H1 (cell line): ENCODE data around the gene ADAM12. TPM values are rescaled to one million over a fixed set of nuclear protein-coding genes. Genes with fewer than 3 reads are reported as not detected.

Experiments
- CTCF ChIA-PET: fragments of 300-600 bp; sonication (Branson Sonifier 250); formaldehyde crosslinking; loops from one replicate; lab custom pipeline; 2021; ENCODE audit not compliant: partially characterized antibody; lab: Charles Lee
- POLR2A ChIA-PET: fragments of 300-600 bp; sonication (Branson Sonifier 250); formaldehyde crosslinking; loops from one replicate; lab custom pipeline; 2021; ENCODE audit warnings: inconsistent platforms; ENCODE audit not compliant: partially characterized antibody; lab: Charles Lee
- DNase-seq, 2 experiments: peaks; one replicate each; pipeline versions ENCODE4 v3.0.0 to v3.0.0-alpha.2; 2010 to 2022; ENCODE audit warnings: low spot score in 2 of 2, low read depth in 1 of 2, mixed read lengths in 1 of 2
- FAIRE-seq: peaks from 2 replicates; lab custom pipeline; 2011; peaks lifted over from hg19 to GRCh38; lab: Jason Lieb, UNC
- H2AFZ ChIP-seq: 2 replicates; pipeline ENCODE4 v1.8.1; 2012; ENCODE audit warnings: low read length, inconsistent platforms
- H2AK5ac ChIP-seq: 2 replicates; pipeline ENCODE4 v1.6.1; 2013; ENCODE audit warnings: low read depth, low read length
- H2BK120ac ChIP-seq: replicated peaks from 2 replicates; pipeline ENCODE3; 2013; ENCODE audit warnings: low read depth, low read length, inconsistent platforms
- H2BK12ac ChIP-seq: 2 replicates; pipeline ENCODE4 v1.6.1; 2013; ENCODE audit warnings: low read depth, low read length
- H2BK15ac ChIP-seq: 2 replicates; pipeline ENCODE4 v1.6.1; 2013; ENCODE audit warnings: low read length
- H2BK20ac ChIP-seq: 2 replicates; pipeline ENCODE4 v1.6.1; 2013; ENCODE audit warnings: low read length
- H2BK5ac ChIP-seq: 2 replicates; pipeline ENCODE4 v1.6.1; 2013; ENCODE audit warnings: low read depth, low read length
- H3K14ac ChIP-seq: 2 replicates; pipeline ENCODE4 v1.6.1; 2013; ENCODE audit warnings: inconsistent platforms; ENCODE audit not compliant: insufficient read length
- H3K18ac ChIP-seq: 2 replicates; pipeline ENCODE4 v1.6.1; 2013; ENCODE audit warnings: low read length; ENCODE audit errors: extremely low read depth
- H3K23ac ChIP-seq: 2 replicates; pipeline ENCODE4 v1.6.1; 2013; ENCODE audit warnings: inconsistent platforms; ENCODE audit not compliant: insufficient read length
- H3K23me2 ChIP-seq: 2 replicates; pipeline ENCODE4 v1.6.1; 2013; ENCODE audit warnings: low read depth, low read length
- H3K27ac ChIP-seq: 2 replicates; pipeline ENCODE4 v1.6.1; 2011; ENCODE audit warnings: low read depth, low read length, inconsistent platforms
- H3K27me3 ChIP-seq, 4 experiments: replicated peaks in 1 of 4; 1 replicate in 1 of 4; 2 replicates in 3 of 4; pipeline versions ENCODE4 v1.6.1 to v1.8.1; 2011 to 2013; ENCODE audit warnings: low read length in 3 of 4, mild to moderate bottlenecking in 3 of 4, inconsistent platforms in 2 of 4, mixed read lengths in 2 of 4, moderate library complexity in 1 of 4; ENCODE audit not compliant: control insufficient read depth in 3 of 4, insufficient read depth in 3 of 4; ENCODE audit errors: extremely low read depth in 1 of 4
- H3K36me3 ChIP-seq, 4 experiments: 2 replicates each; pipeline versions ENCODE4 v1.6.1 to v1.8.1; 2011 to 2013; ENCODE audit warnings: mild to moderate bottlenecking in 4 of 4, low read length in 3 of 4, moderate library complexity in 2 of 4, control low read depth in 1 of 4, inconsistent platforms in 1 of 4; ENCODE audit not compliant: insufficient read depth in 4 of 4, control insufficient read depth in 2 of 4
- H3K4ac ChIP-seq: replicated peaks from 2 replicates; pipeline ENCODE3; 2013; ENCODE audit warnings: low read length, low read depth, mixed read lengths, inconsistent platforms; ENCODE audit not compliant: insufficient read length
- H3K4me1 ChIP-seq, 4 experiments: replicated peaks in 1 of 4; 1 replicate in 1 of 4; 2 replicates in 3 of 4; pipeline versions ENCODE4 v1.6.1 to v1.8.1; 2011 to 2013; ENCODE audit warnings: low read length in 3 of 4, inconsistent platforms in 2 of 4, mixed read lengths in 1 of 4; ENCODE audit not compliant: insufficient read depth in 4 of 4, control insufficient read depth in 3 of 4
- H3K4me2 ChIP-seq, 2 experiments: 2 replicates each; pipeline versions ENCODE4 v1.6.1 to v1.8.1; 2011 to 2013; ENCODE audit warnings: low read depth in 2 of 2, low read length in 2 of 2, control low read depth in 1 of 2, inconsistent platforms in 1 of 2, mild to moderate bottlenecking in 1 of 2; ENCODE audit not compliant: insufficient read depth in 1 of 2
- H3K4me3 ChIP-seq, 4 experiments: fragments of 200-600, 300-600 bp in 1 of 4; sonication (generic), shearing (Covaris generic), sonication (Bioruptor Twin) in 1 of 4; 2 replicates each; pipeline versions ENCODE4 v1.5.1 to v1.8.1; 2011 to 2016; ENCODE audit warnings: low read length in 4 of 4, low read depth in 3 of 4, control low read depth in 2 of 4, inconsistent platforms in 2 of 4, mild to moderate bottlenecking in 2 of 4, mixed read lengths in 1 of 4, moderate library complexity in 1 of 4; ENCODE audit not compliant: insufficient read depth in 2 of 4; ENCODE audit errors: extremely low read depth in 1 of 4
- H3K56ac ChIP-seq: replicated peaks from 2 replicates; pipeline ENCODE3; 2013; ENCODE audit warnings: low read depth, mild to moderate bottlenecking, mixed read lengths, low read length, inconsistent platforms; ENCODE audit not compliant: insufficient read length
- H3K79me1 ChIP-seq: 2 replicates; pipeline ENCODE4 v1.6.1; 2013; ENCODE audit warnings: low read depth, low read length, control low read depth
- H3K79me2 ChIP-seq, 2 experiments: 2 replicates each; pipeline versions ENCODE4 v1.6.1 to v1.8.1; 2012 to 2013; ENCODE audit warnings: low read length in 2 of 2, mild to moderate bottlenecking in 2 of 2, inconsistent platforms in 1 of 2; ENCODE audit not compliant: insufficient read depth in 2 of 2, control insufficient read depth in 1 of 2
- H3K9ac ChIP-seq, 4 experiments: replicated peaks in 1 of 4; 1 replicate in 1 of 4; 2 replicates in 3 of 4; pipeline versions ENCODE4 v1.6.1 to v1.8.1; 2011 to 2013; ENCODE audit warnings: low read depth in 3 of 4, low read length in 3 of 4, control low read depth in 2 of 4, mild to moderate bottlenecking in 2 of 4, moderate library complexity in 2 of 4, inconsistent platforms in 1 of 4; ENCODE audit errors: extremely low read depth in 1 of 4
- H3K9me3 ChIP-seq, 2 experiments: 2 replicates each; pipeline versions ENCODE4 v1.6.1 to v1.8.1; 2012 to 2013; ENCODE audit warnings: mild to moderate bottlenecking in 2 of 2, moderate library complexity in 2 of 2, control low read depth in 1 of 2, inconsistent platforms in 1 of 2, low read depth in 1 of 2, low read length in 1 of 2, mixed read lengths in 1 of 2; ENCODE audit not compliant: insufficient read depth in 2 of 2
- H4K20me1 ChIP-seq, 2 experiments: replicated peaks in 1 of 2; 2 replicates each; pipeline versions ENCODE3 to v1.8.1; 2011 to 2013; ENCODE audit warnings: inconsistent platforms in 2 of 2, low read length in 2 of 2, mild to moderate bottlenecking in 1 of 2; ENCODE audit not compliant: insufficient read depth in 2 of 2, control insufficient read depth in 1 of 2
- H4K5ac ChIP-seq: 2 replicates; pipeline ENCODE4 v1.6.1; 2013; ENCODE audit warnings: low read length, low read depth, mixed read lengths, inconsistent platforms; ENCODE audit not compliant: insufficient read length
- H4K8ac ChIP-seq: 2 replicates; pipeline ENCODE4 v1.8.0; 2013; ENCODE audit warnings: mild to moderate bottlenecking, moderate library complexity, low read length, inconsistent platforms; ENCODE audit not compliant: insufficient read depth; ENCODE audit errors: extremely low read depth
- H4K91ac ChIP-seq: replicated peaks from 2 replicates; pipeline ENCODE3; 2013; ENCODE audit warnings: low read length, mixed read lengths, inconsistent platforms; ENCODE audit not compliant: insufficient read length
- BCL11A ChIP-seq, 2 experiments: IDR thresholded peaks; one replicate each; pipeline ENCODE4 v1.6.1; 2011; ENCODE audit warnings: low read depth in 2 of 2, low read length in 2 of 2, mild to moderate bottlenecking in 2 of 2
- CHD1 ChIP-seq: IDR thresholded peaks from 2 replicates; pipeline ENCODE4 v1.6.1; 2012; ENCODE audit warnings: low read depth, low read length, improper control_type of control experiment
- GABPA ChIP-seq: IDR thresholded peaks from 2 replicates; pipeline ENCODE4 v1.6.1; 2011; ENCODE audit warnings: mild to moderate bottlenecking, low read length, moderate library complexity, borderline replicate concordance; ENCODE audit not compliant: insufficient read depth
- HDAC6 ChIP-seq: IDR thresholded peaks from one replicate; pipeline ENCODE4 v1.7.1; 2012; ENCODE audit warnings: low read depth, mild to moderate bottlenecking, inconsistent platforms, low read length, moderate library complexity
- KDM1A ChIP-seq: fragments of 200-600, 300-600 bp; sonication (generic); IDR thresholded peaks from 2 replicates; pipeline ENCODE4 v1.7.1; 2016; ENCODE audit warnings: mild to moderate bottlenecking, low read length, borderline replicate concordance
- POLR2A ChIP-seq, 2 experiments: IDR thresholded peaks; 1 replicate in 1 of 2; 2 replicates in 1 of 2; pipeline ENCODE4 v1.6.1; 2011; ENCODE audit warnings: low read depth in 2 of 2, low read length in 2 of 2, mild to moderate bottlenecking in 2 of 2; ENCODE audit errors: control extremely low read depth in 1 of 2
- RXRA ChIP-seq: IDR thresholded peaks from 2 replicates; pipeline ENCODE4 v1.6.1; 2011; ENCODE audit warnings: low read depth, mild to moderate bottlenecking, low read length, moderate library complexity; ENCODE audit not compliant: insufficient read depth
- SUZ12 ChIP-seq: fragments of 200-600 bp; sonication (generic); IDR thresholded peaks from 2 replicates; pipeline ENCODE4 v1.6.1; 2012; ENCODE audit warnings: mild to moderate bottlenecking, inconsistent platforms, low read length, moderate library complexity, mixed read lengths
- TCF12 ChIP-seq: IDR thresholded peaks from 2 replicates; pipeline ENCODE4 v1.6.1; 2011; ENCODE audit warnings: low read depth, mild to moderate bottlenecking, low read length
- USF2 ChIP-seq: IDR thresholded peaks from 2 replicates; pipeline ENCODE4 v1.6.1; 2011; ENCODE audit warnings: low read length, improper control_type of control experiment
- WGBS, 2 experiments: shearing (Covaris generic) in 1 of 2; methylation state at CpG; one replicate each; pipeline versions ENCODE4 v1.1.6 to v1.1.7; 2013 to 2015; ENCODE audit warnings: low lambda C conversion rate in 2 of 2, mixed read lengths in 2 of 2, inconsistent platforms in 1 of 2, low coverage in 1 of 2, missing lambda C conversion rate in 1 of 2; ENCODE audit not compliant: insufficient replicate concordance in 2 of 2, insufficient coverage in 1 of 2, insufficient read length in 1 of 2; ENCODE audit errors: extremely low coverage in 1 of 2, missing lambda C conversion rate in 1 of 2; 5-methylcytosine and 5-hydroxymethylcytosine counted together
- polyA plus RNA-seq, 7 experiments: library from polyadenylated mRNA; depleted of rRNA in 3 of 7; stranded (reverse) in 5 of 7; unstranded in 2 of 7; fragments of >200 nt in 5 of 7; fragments of 200-250 nt in 2 of 7; gene quantifications; 1 replicate in 5 of 7; 2 replicates in 1 of 7; 4 replicates in 1 of 7; pipeline versions ENCODE4 v1.2.1 to v1.2.3, GENCODE V29; 2011 to 2013; ENCODE audit warnings: missing spikeins in 2 of 7, mixed read lengths in 2 of 7
- total RNA-seq: library from RNA; stranded (reverse); fragmentation: NEBNext Ultra II Directional; extraction: Animal tissue kit (Norgen Biotek cat#: 25700); gene quantifications from 2 replicates; pipeline ENCODE4 v1.2.1, GENCODE V29; 2021

ADAM12 gene
- total and polyA plus RNA-seq, 2 of the 8 experiments (the other 6 are each of a cell fraction or from before 2014, with no cell fraction given) = 0.07 to 0.17 TPM

GRCh38 chr10:126247446-126247975 lies 140.8 kb downstream of the ADAM12 start:
- POLR2A ChIA-PET = no interaction called here
- H2BK20ac ChIP-seq = no peak overlapping the region
- no peak for TF ChIP-seq HDAC6
- no peak for TF ChIP-seq TCF12
- TF ChIP-seq KDM1A = no peak
- no peak for TF ChIP-seq SUZ12
- no peak for TF ChIP-seq RXRA
- no peak for TF ChIP-seq BCL11A (IDR thresholded peaks at IDR 0.05; ENCODE audit: low read depth in 2 of 2, low read length in 2 of 2)
- TF ChIP-seq GABPA = no peak
- no peak for TF ChIP-seq CHD1
- no peak for TF ChIP-seq POLR2A (IDR thresholded peaks at IDR 0.05; ENCODE audit: control extremely low read depth in 1 of 2, low read depth in 2 of 2, low read length in 2 of 2)
- no peak for TF ChIP-seq USF2
- TF ChIP-seq, all 59 proteins: peak for 0
- Histone ChIP-seq H3K14ac (no peak overlapping the region), H3K4me3 (no peak overlapping the region), H2AFZ (no peak overlapping the region), H2BK15ac (no peak overlapping the region), H2BK120ac (no peak overlapping the region), H2BK5ac (no peak overlapping the region), H3K9ac (no peak overlapping the region), H3K23ac (no peak overlapping the region), H2BK12ac (no peak overlapping the region), H3K9me3 (0 out of 4 replicates have a peak, but pooled peaks cover 0 to 2% of the 10 kb centered on the region in 2 experiments), H3K4me2 (no peak overlapping the region), H4K8ac (no peak overlapping the region), H3K4me1 (peaks cover 0 to 4% (median 2%) of the 10 kb centered on the region in 4 experiments; a peak in 3 of 7 replicates), H3K27ac (no peak overlapping the region), H2AK5ac (no peak overlapping the region), H3K27me3 (peaks cover 0 to 6% (median 0%) of the 10 kb centered on the region in 4 experiments; a peak in 2 of 7 replicates), H3K4ac (no peak overlapping the region), H4K5ac (no peak overlapping the region), H3K36me3 (no peaks in the 10 kb centered on the region), H4K91ac (no peak overlapping the region), H3K79me2 (no peaks in the 10 kb centered on the region; a peak in 1 of 4 replicates), H3K18ac (no peak overlapping the region), H3K56ac (no peak overlapping the region), H4K20me1 (peaks cover 0 to 9% of the 10 kb centered on the region in 2 experiments), H3K23me2 (peaks cover 10% of the 10 kb centered on the region; the same call in 1 of the 2 replicates), H3K79me1 (no peaks in the 10 kb centered on the region)
- 86% methylated on average over 11 of the region's 11 CpGs; no CpG with 5 or more reads in 1 of the 2 experiments for WGBS, 2 experiments
- CTCF ChIA-PET = no interaction called here
- DNase-seq = peak in 1 of 2 experiments; percentile 27
- no peak for FAIRE-seq
